HG02642 (cell line): ENCODE data around the gene PRRX2.

Experiments
- ATAC-seq: cut with Tn5 transposase; IDR thresholded peaks from one replicate; pipeline ENCODE4 v1.9.1; 2021; ENCODE audit warnings: mild to moderate bottlenecking; ENCODE audit not compliant: unreplicated experiment, poor library complexity

PRRX2 gene

DNA sequence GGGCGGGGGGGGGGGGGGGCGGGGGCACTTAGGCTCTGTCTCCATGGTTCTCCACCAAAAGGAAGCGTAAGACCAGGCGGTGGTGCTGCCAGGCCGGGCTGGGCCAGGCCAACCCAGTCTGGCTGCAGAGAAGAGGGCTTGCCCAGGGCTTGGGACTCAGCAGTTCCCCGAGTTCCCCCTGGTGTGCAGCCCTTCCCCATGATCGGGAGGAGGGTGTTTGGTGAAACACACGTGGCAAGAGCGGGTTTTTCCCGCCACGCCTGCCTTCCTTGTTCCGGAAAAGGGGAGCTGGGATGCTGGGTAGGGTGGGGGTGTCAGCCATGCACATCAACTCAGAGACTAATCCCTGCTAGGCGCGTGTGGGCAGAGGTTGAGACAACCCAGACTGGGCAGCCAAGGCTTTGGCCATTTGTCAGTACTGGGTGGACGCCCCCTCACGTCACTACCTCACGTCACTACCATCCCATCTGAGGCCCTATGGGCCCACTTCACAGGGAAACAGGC lies 32.9 kb downstream of the PRRX2 start:
- no peak for ATAC-seq

DNA sequence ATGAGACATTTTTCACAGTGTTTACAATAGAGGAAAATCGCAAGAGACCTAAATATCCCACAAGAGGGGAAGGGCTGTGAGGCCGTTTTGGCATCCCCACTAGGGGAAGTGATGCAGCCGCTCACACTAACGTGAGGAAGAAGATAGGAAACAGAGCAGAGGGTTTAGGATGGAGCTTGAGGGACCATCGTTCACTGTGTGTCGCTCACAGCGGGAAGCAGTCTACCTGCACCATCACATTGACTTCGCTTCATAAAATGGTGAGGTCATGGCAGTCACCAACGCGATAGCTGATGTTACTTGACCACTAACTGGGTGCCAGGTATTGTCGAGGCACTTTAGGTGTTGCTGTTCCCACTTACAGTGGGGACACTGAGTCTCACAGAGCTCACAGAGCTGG lies 35.6 kb downstream of the PRRX2 start:
- no peak for ATAC-seq

- no peak for ATAC-seq
Measured at GRCh38 chr9:129701549-129701948, 36.1 kb downstream of the PRRX2 start.

DNA sequence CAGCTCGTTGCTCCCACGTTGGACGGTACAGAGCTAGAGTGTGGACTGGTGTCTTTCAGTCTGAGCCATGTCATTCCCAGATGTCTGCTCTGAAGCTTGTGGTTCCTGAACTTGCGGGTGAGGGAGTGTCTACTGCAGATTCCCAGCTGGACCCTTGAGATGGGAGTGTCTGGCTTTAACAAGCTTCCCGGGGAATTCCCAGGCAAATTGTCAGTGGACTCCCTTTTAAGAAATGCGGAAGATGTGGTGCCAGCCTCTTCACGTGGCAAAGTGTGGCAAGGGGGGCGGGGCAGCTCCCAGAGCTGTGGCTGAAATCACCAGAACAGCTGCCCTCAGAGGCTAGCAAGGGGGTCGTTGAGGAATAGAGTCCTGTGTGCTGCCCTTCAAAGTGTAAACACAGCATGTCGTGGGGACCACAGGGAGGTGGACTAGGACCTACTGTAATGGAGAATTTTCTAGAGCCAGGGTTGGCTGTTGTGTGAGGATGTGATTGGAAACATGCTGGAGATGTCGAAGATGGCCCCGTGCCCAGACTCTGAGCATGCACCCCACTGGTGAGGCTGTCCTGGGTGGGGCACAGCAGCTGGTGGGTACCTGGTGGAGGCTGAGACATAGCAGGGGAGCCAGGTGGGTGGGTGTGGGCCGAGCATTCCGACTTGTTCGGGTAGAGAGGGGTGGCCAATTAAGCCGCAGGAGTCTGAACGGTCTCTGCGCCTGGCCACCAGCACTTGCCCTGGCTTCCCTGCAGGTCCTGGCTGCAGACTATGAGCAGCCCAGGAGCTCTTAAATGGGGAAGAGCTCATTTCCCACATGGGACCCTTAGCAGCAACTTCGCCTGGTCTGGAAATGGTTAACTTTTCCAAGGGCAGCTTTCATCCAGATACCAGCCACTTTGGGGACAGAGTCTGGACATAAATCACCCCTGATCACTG lies 37.4 kb downstream of the PRRX2 start:
- no peak for ATAC-seq

GRCh38 chr9:129703667-129704355 lies 38.4 kb downstream of the PRRX2 start:
- ATAC-seq = no peak

GRCh38 chr9:129704807-129705206 lies 39.4 kb downstream of the PRRX2 start:
- ATAC-seq = no peak

DNA sequence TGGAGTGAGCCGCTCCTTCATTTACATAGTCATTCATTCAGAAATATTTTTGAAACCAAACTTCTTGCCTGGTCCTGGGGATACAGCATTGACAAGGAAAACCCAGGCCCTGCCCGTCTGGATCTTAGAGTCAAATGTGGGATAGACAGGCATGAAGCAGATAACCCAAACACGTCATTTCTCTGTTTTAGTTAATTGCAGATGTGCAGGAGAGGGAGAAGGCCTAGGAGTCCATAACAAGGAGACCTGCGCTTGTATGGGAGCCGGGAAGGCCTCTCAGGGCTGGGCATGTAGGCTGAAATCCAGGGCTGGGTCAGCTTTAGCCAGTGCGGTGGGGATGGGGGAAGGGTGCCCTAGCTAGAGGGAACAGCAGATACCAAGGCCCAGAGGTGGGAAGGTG lies 43.3 kb downstream of the PRRX2 start:
- no peak for ATAC-seq

- ATAC-seq = no peak
Measured at GRCh38 chr9:129709438-129710168, 44.2 kb downstream of the PRRX2 start.

DNA sequence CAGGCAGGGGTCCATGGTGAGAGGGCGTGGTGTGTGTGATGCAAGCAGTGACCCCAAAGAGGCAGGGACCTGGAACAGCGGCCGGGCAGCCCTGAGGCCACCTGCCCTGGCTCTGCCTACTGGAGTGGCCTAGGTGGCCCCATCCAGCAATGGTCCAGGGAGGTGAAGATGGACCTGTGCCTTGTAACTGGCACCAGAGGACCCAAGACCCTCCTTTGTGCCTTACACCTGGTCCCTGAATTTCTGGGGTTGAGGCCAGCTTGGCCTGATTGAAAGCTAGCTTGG lies 44.7 kb downstream of the PRRX2 start:
- no peak for ATAC-seq

GRCh38 chr9:129712634-129713401 lies 47.4 kb downstream of the PRRX2 start:
- ATAC-seq = no peak

DNA sequence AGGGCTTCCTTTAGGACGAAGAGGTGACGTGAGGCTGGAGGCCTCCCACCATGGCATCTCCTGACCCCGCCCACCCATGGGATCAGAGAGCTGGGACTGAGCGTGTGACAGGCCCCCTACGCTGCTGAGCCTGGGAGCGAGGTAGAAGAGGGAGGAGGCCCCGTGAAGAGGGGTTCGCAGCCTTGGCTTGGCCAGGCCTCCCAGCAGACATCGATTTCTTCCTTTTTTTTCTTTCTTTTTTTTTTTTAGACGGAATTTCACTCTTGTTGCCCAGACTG lies 47.9 kb downstream of the PRRX2 start:
- ATAC-seq = no peak

DNA sequence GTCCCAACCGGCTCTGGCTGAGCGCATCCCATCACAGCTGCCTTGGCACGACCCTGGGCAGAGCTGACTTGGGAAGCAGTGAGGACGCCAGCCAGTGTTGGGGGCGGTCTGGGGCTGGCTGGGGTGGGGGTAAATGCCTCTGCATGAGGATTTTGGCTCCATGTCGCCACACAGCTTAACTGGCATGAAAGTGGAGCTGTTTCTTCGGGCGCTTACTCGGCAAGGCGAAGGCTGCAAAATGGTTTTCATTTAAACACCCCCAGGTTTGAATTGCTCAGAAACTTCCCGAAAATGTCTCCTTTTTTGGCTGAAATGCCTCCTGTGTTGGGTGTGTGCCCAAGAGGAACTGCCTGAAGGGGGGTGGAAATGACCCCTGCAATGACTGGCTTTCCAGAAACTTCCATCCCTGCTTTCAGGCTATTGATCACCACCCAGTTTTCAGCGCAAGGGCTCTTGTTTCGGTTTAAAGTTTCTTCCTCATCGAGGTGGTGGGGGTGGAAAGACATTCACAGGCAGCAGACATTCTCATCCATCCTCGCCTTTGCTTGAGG lies 49.1 kb downstream of the PRRX2 start:
- no peak for ATAC-seq

GRCh38 chr9:129716091-129716490 lies 50.6 kb downstream of the PRRX2 start:
- no peak for ATAC-seq

DNA sequence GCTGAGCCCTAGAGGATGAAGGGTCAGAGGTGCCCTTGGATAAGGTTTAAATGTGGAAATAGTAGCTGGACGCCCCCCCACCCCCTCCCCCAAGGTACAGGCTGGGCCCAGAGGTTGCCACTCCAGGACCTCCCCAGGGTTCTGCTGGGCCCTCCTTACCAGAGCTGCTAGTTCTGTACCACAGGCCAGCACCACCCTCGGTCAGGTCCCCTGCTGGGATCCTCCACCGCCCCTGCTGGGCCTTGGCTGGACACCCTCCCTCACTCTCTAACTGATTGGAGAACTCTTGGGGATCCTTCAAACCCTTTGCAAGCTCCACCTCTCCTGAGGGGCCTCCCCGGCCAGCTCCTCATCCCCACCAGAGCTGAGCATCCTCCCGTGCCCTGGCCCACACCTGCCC lies 52.5 kb downstream of the PRRX2 start:
- ATAC-seq = no peak

GRCh38 chr9:129718647-129719046 lies 53.2 kb downstream of the PRRX2 start:
- ATAC-seq = no peak

DNA sequence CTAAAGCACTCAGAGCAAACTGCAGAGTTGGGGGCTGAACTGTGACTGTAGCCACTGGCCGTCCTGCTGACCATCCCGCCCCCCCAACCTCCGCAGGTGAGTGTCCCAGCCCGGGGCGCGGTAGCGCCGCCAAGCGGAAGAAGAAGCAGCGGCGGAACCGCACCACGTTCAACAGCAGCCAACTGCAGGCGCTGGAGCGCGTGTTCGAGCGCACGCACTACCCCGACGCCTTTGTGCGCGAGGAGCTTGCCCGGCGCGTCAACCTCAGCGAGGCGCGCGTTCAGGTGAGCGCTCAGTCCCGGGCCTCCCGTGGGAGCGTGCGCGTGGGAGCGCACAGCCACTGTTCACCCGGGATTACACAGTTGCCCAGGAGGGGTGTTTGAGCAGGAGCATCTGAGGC lies 53.7 kb downstream of the PRRX2 start:
- ATAC-seq = no peak

- ATAC-seq = no peak
Measured at GRCh38 chr9:129720181-129720864, 54.9 kb downstream of the PRRX2 start.

- ATAC-seq = no peak
Measured at GRCh38 chr9:129720865-129721545, 55.6 kb downstream of the PRRX2 start.

DNA sequence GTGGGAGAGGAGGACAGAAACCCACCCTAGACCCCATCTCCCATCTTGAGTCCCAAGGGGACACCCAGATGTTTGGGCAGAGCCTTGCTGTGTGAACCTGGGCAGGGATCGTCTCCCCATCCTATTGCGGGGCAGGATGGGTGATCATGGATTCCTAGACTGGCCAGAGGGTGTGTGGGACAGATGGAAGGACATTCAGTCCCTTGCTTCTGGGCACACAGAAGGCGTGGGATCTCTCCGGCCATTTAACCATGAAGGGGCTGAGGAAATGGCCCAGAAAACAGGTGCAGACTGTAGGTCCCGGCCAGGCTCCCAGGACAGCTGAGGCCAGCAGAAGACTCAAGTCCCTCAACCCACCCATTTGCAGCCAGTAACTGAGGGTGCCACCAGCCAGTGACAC lies 57.5 kb downstream of the PRRX2 start:
- no peak for ATAC-seq
